C4-2B (cell line): Measurements from ENCODE around the gene F3.
A peak's percentile ranks its signal among the peaks of the same experiment; 100 is the strongest.

ENCODE experiments used
- H3K27ac ChIP-seq: fragments of 450-650 bp; 2 replicates; pipeline ENCODE4 v1.5.1; 2017
- ZFX ChIP-seq: fragments of 450-650 bp; IDR thresholded peaks from 2 replicates; pipeline ENCODE4 v1.6.1; 2017
- TF ChIP-seq, protein P1 (sequence below): fragments of 450-650 bp; conservative IDR thresholded peaks from 2 replicates; pipeline ENCODE4 v1.5.1; 2017; ENCODE audit warnings: mild to moderate bottlenecking

Gene F3

GRCh38 chr1:94542088-94542870 lies 720 bp upstream of the F3 start:
- H3K27ac ChIP-seq: no peak overlapping the region
- TF ChIP-seq ZFX: no peak
- TF ChIP-seq, protein P1, sequence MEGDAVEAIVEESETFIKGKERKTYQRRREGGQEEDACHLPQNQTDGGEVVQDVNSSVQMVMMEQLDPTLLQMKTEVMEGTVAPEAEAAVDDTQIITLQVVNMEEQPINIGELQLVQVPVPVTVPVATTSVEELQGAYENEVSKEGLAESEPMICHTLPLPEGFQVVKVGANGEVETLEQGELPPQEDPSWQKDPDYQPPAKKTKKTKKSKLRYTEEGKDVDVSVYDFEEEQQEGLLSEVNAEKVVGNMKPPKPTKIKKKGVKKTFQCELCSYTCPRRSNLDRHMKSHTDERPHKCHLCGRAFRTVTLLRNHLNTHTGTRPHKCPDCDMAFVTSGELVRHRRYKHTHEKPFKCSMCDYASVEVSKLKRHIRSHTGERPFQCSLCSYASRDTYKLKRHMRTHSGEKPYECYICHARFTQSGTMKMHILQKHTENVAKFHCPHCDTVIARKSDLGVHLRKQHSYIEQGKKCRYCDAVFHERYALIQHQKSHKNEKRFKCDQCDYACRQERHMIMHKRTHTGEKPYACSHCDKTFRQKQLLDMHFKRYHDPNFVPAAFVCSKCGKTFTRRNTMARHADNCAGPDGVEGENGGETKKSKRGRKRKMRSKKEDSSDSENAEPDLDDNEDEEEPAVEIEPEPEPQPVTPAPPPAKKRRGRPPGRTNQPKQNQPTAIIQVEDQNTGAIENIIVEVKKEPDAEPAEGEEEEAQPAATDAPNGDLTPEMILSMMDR: no peak

GRCh38 chr1:94540440-94541245 lies 916 bp downstream of the F3 start:
- TF ChIP-seq, protein P1: no peak
- no peak for TF ChIP-seq ZFX
- no peak overlapping the region for H3K27ac ChIP-seq

- no peak for TF ChIP-seq ZFX
- TF ChIP-seq, protein P1: no peak
- no peak overlapping the region for H3K27ac ChIP-seq
Measured at GRCh38 chr1:94539496-94539895, 2.1 kb downstream of the F3 start.

DNA sequence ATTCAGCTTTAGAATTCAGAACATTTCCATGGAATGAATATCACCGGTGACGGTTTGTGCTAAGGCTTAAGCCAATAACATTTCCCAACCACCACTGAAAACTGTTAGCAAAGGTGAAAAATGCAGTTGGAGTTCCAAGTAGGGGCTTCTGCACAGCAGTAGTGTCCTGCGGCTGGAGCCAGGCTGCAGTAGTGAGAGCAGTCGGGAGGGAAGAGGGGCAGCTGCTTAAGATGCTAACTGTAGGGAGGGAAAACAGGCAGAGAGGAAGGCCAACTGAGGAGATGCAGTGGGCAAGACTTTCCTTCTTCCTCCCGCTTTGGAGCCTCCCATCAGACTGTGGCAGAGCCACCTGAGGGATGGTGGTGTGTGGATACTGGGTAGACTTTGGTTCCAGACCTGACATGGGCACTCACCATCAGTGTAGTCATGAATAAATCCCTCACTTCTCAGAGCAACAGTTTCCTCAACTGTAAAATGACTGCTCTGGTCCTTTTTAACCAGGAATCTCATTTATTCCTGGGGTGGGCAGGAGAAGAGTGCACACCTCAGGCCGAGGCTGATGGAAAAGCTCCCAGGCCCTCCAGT lies 3.2 kb downstream of the F3 start:
- TF ChIP-seq ZFX: no peak
- TF ChIP-seq, protein P1: no peak
- H3K27ac ChIP-seq: no peak overlapping the region

DNA sequence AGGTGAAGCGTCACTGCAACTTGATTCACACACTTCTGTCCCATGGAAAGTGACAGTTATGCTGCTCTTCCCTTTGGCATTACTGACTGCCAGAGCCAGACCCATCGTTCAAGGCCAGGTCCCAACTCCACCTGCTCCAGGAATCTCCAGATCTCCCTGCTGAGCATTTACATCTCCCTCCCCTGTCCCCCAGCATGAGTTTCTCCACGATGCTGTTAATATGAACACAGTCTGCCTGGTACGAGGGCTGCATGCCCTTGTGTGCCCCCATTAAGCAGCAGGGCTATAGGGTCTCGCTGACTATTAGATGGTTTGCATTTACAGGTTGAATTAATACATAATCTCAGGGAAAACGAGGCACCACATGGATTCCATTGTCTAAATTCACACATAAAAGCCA lies 4.3 kb downstream of the F3 start:
- H3K27ac ChIP-seq: no peak overlapping the region
- TF ChIP-seq ZFX: no peak
- TF ChIP-seq, protein P1: no peak

DNA sequence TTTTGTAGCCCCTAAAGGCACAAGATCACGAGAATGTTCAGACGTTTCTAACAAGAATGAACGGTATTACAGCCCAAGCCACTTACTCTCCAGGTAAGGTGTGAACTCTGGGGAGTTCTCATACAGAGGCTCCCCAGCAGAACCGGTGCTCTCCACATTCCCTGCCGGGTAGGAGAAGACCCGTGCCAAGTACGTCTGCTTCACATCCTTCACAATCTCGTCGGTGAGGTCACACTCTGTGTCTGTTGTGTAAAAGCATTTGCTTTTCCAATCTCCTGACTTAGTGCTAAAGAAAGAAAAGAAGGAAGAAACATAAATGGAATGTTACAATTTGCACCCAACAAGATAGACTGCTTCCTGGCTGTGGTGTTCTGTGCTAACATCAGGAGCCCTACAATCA lies 5.7 kb downstream of the F3 start:
- no peak for TF ChIP-seq ZFX
- TF ChIP-seq, protein P1: no peak
- no peak overlapping the region for H3K27ac ChIP-seq

- H3K27ac ChIP-seq: peak overlapping the region; percentile 49; the same call in 1 of the 2 replicates
- no peak for TF ChIP-seq ZFX
- TF ChIP-seq, protein P1: no peak
Measured at GRCh38 chr1:94535095-94535494, 6.5 kb downstream of the F3 start.
